Activated T-cell treated with anti-CD3 and anti-CD28 coated beads for 1 hour (primary cell): ENCODE results near the gene ZYX.

Source experiments
- DNase-seq: peaks from one replicate; pipeline ENCODE4 v3.0.0-alpha.2; 2020; ENCODE audit warnings: low read depth

ZYX gene, protein sequence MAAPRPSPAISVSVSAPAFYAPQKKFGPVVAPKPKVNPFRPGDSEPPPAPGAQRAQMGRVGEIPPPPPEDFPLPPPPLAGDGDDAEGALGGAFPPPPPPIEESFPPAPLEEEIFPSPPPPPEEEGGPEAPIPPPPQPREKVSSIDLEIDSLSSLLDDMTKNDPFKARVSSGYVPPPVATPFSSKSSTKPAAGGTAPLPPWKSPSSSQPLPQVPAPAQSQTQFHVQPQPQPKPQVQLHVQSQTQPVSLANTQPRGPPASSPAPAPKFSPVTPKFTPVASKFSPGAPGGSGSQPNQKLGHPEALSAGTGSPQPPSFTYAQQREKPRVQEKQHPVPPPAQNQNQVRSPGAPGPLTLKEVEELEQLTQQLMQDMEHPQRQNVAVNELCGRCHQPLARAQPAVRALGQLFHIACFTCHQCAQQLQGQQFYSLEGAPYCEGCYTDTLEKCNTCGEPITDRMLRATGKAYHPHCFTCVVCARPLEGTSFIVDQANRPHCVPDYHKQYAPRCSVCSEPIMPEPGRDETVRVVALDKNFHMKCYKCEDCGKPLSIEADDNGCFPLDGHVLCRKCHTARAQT

DNA sequence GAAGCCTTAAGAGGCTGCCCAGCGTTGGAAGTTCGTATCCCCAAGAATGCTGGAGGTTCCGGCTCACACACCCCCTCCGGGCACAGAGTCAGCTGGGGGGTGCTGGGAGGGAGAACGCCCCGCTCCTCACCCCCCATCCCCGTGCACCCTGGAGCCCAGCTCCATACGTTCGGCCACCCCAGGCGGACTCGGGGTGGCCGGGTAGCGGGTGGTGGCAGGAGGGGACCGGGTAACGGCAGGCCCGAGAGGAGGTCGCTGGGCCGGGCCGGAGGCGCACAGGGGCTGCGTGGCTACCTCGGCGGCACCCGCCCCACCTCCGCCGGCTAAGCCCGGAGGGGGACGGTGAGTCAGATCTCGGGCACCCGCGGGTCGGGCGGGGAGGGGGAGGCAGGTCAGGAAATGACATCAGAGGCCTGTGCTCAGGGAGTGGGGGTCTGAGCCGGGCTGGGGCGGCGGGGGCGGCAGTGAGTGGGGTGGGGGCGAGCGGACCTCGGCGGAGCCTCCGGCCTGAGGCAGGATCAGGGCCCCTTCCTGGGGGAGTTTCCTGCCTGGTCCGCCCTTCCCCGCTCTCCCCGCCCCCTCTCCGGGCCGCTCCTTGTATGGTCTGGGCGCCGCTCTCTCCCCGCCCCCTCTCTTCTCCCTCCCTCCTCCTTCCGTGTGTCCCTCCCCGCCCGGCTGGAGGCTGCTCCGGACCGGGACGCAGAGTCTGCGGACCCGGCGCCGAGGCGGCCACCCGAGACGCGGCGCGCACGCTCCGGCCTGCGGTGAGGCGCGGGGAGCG is at the start of gene ZYX:
Gene ZYX (plus strand): TSS at position 700 of the 781 bp plus-strand sequence. CDS start 227 bp downstream, outside the sequence.
- DNase-seq: peak; percentile 80

DNA sequence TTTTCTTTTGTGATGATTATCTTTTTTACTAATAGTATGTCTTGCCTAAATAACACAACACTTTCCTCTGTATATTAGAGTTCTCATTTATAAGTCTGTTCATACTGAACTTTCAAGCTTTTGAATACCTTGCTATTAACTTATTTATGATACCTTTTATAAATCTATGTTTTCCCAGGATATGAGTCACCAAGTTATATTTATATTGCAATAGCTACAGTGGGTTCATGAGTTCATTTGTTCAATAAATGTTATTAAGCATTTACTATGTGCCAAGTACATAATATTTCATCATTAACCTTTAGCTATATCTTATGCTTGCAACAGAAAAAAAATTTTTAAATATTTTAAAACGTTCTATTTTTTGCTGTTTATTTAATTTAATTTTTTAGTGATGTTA is 46.9 kb upstream of the ZYX start:
- DNase-seq: no peak

DNA sequence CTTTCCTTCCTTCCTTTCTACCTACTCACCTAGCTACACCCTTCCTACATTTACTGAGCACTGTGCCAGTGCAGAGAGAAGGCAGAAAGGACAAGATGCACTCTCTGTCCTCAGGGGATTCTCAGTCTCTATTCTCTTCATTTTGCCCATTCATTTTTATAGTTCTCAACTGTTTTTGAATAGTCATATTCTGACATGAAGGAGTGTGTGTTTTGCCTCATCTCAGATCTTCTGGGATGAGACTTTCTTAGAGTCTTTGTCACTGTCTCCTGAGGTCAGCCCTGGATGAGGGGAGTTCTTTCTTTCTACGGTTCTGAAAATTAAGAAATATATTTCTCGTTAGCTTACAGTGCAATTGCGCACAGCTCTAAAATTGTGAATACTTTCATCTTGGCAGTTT is 43.9 kb upstream of the ZYX start:
- no peak for DNase-seq

DNA sequence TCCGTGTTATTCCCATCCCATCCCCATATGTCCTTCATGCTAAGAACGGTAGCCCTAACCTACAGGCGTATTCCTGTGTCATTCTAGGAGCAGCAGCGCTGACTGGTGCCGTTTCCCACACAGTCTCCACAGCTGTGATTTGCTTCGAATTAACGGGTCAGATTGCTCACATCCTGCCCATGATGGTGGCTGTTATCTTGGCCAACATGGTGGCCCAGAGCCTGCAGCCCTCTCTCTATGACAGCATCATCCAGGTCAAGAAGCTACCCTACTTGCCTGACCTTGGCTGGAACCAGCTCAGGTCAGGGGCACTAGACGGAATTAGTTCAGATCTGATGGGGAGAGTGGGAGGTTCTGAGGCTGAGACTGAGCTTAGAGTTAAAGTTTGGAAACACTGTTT is 39.3 kb upstream of the ZYX start:
- no peak for DNase-seq

DNA sequence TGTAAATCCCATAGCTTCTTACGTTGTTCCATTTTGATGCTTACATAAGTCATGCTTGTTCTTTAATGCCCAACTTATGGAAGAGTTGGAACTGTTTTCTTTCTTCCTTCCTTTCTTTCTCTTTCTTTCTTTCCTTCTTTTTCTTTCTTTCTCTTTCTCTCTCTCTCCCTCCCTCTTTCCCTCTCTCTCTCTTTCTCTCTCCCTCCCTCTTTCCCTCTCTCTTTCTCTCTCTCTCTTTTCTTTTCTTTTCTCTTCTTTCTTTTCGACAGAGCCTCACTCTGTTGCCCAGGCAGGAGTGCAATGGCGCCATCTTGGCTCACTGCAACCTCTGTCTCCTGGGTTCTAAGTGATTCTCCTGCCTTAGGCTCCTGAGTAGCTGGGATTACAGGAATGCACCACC is 37.5 kb upstream of the ZYX start:
- no peak for DNase-seq

DNA sequence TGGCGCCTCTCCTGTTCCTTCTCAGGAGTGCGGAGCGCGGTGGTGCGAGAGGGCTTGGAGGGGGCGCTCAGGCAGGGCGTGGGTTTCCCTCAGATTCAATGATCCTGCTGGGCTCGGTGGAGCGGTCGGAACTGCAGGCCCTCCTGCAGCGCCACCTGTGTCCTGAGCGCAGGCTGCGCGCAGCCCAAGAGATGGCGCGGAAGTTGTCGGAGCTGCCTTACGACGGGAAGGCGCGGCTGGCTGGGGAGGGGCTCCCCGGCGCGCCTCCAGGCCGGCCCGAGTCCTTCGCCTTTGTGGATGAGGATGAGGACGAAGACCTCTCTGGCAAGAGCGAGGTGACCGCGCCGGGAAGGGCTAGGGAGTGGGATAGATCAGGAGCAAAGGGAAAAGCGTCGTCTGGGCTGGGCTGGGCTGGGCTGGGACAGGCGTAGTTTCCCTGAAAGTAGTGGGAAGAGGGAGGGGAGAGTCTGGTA is 35.7 kb upstream of the ZYX start:
- DNase-seq: peak; percentile 54

DNA sequence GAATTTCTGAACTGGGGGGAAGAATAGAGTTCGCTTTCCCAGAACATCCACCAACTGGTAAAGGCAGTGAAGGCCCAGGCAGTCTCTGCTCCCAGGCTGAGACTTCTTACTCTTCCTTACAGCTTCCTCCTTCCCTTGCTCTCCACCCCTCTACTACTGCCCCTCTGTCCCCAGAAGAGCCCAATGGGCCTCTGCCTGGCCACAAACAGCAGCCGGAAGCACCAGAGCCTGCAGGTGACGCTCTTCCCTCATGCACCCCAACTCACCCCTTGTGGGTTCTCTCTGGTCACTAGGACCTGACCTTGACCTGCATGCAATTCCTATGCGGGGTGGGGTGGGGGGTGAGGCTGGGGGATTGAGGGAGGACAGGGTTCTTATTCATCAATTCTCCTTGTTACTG is 35.1 kb upstream of the ZYX start:
- DNase-seq: no peak

DNA sequence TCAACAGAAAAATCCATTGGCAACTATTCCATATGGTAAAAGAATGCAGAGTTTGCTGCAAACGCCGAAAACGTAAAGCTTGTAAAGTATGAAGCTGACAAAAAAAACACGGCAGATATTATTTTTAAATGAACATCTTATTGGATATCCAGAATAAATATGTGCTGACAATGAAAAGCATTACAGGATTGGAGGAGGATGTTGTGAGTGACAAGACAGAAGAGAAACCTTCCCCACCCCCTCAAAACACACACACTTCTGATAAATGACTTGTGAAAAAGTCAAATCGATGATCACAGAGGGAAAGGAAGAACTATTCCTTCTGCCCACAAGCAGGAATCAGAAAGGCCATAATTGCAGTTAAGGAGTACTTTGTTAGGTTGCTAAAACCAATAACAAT is 33.2 kb upstream of the ZYX start:
- DNase-seq: no peak

DNA sequence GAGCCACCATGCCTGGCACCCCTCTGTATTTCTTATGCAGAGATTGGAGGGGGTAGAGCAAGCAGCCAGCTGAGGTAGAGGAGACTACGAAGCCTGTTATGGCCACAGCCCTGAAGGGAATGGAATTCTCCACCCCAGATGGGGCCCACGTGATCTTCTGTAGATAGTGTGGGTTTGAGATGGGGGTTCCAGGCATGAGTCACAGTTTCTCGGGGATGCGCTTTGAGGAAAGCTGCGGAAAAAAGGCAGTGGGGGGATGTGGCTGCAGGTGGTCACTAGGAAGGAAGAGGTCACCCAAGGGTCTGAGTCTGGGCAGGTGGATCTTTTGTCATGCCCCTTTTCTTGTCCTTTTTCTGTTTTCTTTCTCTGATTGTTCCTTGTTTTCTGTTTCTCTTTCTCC is 30.1 kb upstream of the ZYX start:
- no peak for DNase-seq

DNA sequence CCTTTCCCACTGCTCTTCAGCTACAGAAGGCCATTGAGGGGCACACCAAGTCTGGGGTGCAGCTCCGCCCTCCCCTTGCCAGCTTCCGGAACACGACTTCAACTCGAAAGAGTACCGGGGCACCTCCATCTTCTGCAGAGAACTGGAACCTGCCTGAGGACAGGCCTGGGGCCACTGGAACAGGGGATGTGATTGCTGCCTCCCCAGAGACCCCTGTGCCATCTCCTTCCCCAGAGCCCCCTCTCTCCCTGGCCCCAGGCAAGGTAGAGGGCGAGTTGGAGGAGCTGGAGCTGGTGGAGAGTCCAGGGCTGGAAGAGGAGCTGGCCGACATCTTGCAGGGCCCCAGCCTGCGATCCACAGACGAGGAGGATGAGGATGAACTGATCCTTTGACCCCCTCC is 29.6 kb upstream of the ZYX start:
- DNase-seq: no peak

DNA sequence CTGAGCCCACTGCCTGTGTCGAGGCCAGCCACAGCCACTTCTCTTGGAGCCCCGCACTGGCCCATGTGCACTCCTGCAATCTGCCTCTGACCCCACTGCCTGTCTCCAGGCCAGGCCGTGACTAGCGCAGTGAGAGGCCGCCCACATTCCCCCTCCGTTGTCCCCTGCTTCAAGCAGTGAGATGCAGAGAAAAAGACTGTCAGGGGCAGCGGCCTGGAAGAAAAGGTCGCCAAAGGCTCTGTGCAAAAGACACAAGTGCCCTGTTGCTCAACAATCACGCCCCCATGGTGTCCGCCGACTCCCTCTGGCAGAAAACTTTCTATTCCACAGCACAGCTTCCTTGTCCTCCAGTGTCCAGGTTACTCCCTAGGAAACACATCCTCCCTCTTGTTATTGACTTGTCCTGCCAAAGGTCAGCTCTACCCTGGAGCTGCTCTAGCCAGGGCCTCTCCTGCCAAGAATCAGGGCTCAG is 28.6 kb upstream of the ZYX start:
- no peak for DNase-seq

DNA sequence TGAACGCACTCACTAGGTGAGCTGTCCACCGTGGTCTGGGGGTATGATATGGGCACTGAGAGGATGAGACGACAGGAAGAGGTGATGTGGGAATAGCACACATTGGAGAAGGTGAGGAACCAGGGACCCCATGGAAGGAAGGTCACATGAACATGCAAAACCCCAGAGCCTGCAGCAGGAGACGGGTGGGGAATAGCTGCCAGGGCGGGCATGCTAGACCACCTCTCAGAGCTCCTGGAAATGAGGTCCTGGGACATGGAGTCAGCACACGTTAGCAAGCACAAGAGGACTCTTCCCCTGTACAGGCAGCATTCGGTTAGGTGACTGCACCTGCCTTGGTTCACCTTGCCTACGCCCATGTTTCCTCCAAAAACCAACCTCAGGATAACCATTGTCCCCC is 26.8 kb upstream of the ZYX start:
- no peak for DNase-seq

DNA sequence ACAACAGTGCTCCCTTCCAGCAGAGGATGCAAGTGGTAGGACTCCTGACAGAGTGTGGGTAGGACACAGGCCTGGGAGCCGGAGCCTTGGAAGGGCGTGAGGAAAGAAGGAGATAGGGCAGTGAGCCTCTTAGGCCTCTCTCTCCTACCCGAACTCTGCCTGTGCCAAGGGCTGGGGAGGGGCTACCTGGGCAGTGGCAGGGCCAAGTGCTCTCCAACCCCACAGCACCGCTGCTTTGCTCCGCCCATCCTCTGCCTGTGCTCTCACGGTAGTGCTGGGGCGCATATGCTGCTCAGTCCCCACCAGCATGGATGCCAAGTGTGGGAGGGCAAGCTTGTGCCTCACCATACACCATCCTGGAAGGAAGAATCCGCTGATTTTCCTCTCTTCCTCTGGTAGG is 26.2 kb upstream of the ZYX start:
- DNase-seq: no peak

DNA sequence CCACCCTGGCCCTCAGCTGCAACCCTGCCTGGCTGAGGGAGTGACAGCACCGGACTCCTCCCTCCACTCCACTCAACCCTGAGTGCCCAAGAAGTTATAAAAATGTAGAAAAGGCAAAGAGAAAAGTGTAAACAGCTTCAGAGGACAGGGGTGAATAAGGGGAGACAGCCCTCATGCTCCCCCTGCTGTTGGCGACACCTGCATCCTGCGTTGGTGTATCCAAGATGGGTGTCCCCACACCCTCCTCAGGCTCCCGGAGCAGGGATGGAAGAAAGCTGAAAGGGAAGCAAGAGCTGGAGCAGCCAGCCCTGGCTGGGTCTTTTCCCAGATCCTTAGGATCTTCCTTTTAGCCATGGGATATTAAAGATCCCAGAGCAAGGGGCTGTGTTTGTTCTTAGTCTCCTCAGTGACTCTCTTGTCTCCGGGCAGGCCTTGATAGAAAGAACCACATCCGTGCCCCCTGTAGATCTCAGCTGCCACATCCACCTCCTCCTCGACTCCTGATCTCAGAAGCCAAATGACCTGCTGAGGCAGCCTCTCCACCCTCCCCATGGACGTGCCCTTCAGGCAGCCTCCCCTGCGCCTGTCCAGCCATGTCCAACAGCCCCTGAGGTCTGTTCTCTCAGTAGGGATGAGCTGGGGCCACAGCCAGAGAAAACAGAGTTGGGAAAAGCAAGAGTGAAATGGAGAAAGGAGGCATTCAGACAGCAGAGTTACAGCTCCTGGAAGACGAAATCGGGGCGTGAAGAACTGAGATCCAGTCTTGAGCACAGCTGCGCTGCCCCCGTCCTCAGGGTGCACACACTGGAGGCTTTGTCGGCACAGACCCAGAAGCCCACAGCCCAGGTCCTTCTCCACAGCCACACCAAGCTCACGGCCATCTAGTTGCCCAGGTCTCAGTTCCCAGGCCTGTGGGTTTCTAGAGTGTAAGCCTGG is 25.4 kb upstream of the ZYX start:
- DNase-seq: no peak

DNA sequence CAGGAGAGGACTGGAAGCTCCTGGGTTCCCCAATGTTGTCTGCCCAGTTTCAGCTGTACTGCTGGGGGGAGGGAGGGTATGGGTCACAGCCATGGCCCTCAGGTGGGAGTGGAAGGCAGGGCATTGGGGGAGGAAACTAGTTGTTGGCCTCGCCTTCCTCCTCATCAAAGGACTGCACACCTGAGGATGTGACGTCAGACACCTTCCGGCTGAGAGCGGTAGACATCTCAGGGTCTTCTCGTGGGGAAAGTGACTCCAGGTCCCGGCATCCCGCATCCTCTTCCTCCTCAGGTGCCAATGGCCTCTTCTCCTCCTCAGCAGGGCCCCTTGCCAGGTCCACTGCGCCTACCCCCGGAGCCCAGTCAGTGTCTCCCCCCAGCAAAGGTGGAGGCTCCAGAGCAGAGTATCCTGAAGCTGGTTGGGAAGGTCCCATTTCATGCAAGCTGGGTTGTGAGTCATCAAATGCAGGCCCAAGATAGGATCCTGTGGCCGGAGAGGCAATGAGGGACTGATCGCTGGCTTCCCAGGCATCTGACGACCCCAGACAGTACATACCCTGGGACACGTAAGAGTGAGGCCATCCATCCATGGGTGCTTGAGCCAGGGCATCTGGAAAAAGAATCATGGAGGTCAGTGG is 24.6 kb upstream of the ZYX start:
- DNase-seq: no peak

DNA sequence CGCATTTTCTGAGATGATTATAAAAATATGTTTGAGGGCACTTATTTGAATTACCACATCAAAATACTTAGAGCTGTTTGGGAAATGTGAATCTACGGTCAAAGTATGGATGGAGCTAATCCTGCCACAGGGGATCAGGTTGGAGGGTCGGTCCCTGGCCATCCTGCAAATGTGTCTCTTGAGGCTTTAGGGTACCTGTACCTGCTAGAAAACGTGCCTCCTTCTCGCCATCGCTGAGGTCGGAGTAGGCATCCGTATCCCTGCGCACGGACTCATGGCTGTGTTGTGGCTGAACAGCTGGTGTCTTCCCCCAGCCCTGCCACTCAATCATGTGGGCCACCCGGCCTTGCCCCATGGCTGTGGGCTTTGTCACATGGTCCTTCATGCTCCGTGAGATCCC is 22.5 kb upstream of the ZYX start:
- DNase-seq: no peak

DNA sequence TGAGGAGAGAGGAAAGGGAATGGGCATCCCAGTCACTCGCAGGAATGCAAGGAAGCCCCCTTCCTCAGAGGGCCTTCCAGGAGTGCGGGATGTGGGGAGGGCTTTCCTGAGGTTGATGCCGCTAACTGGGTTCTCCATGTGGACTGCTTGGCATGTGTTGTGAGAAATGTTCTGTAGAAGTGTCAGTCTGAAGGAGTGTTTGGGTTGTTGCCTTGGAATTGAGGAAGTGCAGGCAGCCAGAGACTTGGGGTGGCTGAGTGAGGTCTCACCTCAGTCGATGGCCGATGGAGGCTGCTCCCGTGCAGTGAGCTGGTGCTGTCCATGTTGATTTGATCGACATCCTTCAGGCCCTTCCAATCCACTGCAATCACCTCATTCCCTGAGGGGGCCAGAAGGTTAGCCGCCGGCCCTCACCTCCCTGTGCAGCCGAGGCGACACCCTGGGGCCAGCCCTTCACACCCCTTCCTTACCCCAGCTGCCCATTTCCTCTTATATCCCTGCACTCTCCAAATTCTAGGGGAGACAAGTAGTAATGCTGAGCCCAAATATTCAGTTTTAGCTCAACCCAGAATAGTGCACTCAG is 21.3 kb upstream of the ZYX start:
- no peak for DNase-seq

DNA sequence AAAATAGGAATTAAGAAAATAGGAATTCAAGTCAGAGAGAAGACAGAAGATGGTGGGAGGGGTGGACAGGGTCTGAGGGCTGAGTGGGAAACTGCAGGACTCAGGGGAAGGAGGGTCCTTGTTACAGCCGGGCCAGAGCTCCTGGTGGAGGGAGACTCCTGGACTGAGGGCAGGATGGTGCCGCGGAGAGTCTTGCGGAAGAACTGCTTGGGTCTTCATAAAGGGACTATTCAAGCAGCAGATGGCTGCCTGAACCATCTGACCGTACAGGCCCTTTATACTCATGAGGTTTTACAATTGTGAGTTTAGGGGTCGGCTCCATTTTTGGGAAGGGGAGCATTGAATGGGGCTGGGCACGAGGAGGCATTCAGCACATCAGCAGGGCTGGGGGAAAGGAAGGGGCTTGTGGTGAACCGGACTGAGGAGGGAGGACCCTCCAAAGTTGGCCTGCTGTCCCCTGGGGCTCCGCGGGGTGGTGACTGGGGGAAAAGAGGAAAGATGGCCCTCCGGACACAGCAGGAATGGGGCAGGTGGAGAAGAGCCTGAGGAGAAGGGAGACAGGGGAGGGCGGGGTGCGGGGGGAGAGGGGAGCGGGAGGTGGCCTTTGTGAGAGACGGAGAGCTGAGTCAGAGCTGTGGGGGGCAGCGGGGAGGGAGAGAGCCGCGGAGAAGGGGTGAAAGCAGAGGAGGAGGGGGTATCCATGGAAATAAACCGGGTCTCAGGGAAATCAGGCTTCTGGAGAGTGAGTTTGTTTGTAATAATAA is 20.2 kb upstream of the ZYX start:
- no peak for DNase-seq

DNA sequence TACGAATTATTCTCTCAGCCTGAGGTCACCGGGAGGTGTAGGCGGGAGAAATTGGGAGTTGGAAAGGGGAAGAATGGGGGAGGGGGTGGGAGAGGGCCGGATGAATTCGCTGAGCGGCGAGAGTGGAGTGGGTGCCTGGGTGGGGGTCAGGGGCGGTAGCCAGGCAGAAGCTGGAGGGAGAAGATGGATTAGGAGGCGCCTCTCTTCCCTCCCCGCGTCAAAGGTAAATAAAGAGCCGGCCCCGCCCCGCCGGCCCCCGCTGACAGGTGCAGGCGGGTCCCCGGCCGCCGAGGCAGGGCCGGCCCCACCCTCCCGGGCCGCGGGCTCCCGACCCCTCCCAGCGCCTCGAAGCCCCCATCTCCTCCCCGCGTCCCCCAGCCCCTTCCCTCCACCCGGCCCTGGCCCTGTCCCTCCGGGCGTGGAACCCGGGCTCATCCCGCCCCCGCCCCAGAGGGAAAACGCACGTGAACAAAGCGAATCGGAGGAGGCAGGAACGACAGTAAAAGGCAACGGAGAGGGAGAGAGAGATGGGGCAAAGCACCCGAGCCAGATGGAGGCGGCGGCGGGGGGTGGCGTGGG is 19.5 kb upstream of the ZYX start:
- no peak for DNase-seq
